ENCODE results near the gene MED13. TPM values are rescaled to one million over a fixed set of nuclear protein-coding genes. Genes with fewer than 3 reads are reported as not detected.

Gene MED13
- total and polyA plus RNA-seq, 8 donors: 4.9 to 193 (median 45.0) TPM

DNA sequence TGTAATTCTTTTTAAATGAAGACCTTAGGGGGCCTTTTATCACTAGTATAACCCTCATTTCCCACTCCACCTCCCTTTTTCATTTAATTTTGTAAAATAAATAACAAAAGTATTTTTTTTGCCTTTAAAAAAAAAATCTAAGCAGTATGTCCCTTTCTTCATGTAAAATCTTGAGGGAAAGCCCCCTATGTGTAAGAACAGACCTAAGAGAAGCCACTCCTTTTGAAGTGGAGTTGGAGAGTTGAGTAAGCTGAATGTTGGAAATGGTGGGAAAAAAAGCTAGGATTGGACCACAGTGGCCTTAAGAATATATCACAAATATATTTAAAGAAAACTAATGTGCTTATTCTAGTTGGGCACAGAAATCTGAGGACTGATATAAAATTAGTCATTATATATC lies 92.8 kb downstream of the MED13 start:
- no peak for DNase-seq
- H3K4me1 ChIP-seq: peaks cover 0 to 5% (median 0%) of the 10 kb centered on the region in 4 donors
- no peaks in the 10 kb centered on the region for H3K27me3 ChIP-seq
- H3K27ac ChIP-seq: no peak overlapping the region
- intact Hi-C loops (cut with DNase I; ENCODE audit: low total_unique reads): no loop called here
- no peaks in the 10 kb centered on the region for H3K9me3 ChIP-seq
- H3K36me3 ChIP-seq: peaks cover 11 to 90% (median 84%) of the 10 kb centered on the region in 4 donors
- no peak for TF ChIP-seq POLR2AphosphoS5 (IDR thresholded peaks at IDR 0.05)
- TF ChIP-seq, protein P1, sequence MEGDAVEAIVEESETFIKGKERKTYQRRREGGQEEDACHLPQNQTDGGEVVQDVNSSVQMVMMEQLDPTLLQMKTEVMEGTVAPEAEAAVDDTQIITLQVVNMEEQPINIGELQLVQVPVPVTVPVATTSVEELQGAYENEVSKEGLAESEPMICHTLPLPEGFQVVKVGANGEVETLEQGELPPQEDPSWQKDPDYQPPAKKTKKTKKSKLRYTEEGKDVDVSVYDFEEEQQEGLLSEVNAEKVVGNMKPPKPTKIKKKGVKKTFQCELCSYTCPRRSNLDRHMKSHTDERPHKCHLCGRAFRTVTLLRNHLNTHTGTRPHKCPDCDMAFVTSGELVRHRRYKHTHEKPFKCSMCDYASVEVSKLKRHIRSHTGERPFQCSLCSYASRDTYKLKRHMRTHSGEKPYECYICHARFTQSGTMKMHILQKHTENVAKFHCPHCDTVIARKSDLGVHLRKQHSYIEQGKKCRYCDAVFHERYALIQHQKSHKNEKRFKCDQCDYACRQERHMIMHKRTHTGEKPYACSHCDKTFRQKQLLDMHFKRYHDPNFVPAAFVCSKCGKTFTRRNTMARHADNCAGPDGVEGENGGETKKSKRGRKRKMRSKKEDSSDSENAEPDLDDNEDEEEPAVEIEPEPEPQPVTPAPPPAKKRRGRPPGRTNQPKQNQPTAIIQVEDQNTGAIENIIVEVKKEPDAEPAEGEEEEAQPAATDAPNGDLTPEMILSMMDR (IDR thresholded peaks at IDR 0.05): no peak
- TF ChIP-seq POLR2A (IDR thresholded peaks at IDR 0.05): no peak
- TF ChIP-seq EP300 (IDR thresholded peaks at IDR 0.05): no peak
- H3K4me3 ChIP-seq: no peak overlapping the region

DNA sequence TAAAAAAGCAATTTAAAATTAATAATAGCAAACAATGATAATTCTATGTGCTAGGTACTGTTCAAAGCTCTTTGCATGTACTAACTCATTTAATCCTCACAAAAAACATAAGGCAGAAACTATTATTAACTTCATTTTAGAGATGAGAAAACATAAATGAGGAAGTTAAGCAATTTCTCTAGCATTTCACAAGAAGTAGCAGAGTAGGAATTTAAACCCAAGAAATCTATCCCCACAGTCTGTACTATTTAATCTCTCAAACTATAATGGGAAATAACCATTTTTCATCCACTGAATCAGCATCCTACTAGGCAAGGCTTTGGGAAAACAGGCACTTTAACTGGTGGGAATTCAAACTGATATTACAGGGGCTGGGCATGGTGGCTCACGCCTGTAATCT lies 95.0 kb downstream of the MED13 start:
- WGBS, 5 donors: 88 to 100% (median 94%) methylated on average over 1 of the region's 1 CpG
- TF ChIP-seq EP300 (IDR thresholded peaks at IDR 0.05) (no peak), POLR2AphosphoS5 (IDR thresholded peaks at IDR 0.05) (no peak), POLR2A (IDR thresholded peaks at IDR 0.05) (no peak)
- TF ChIP-seq, protein P1 (IDR thresholded peaks at IDR 0.05): no peak
- Histone ChIP-seq H3K27me3 (no peaks in the 10 kb centered on the region), H3K4me1 (peaks cover 0 to 5% (median 0%) of the 10 kb centered on the region in 4 donors), H3K4me3 (no peak overlapping the region), H3K36me3 (peaks cover 12 to 92% (median 86%) of the 10 kb centered on the region in 4 donors), H3K9me3 (no peaks in the 10 kb centered on the region), H3K27ac (no peak overlapping the region)
- intact Hi-C loops (cut with DNase I; ENCODE audit: low total_unique reads): no loop called here
- no peak for DNase-seq

GRCh38 chr17:61968757-61969156 lies 96.3 kb downstream of the MED13 start:
- Histone ChIP-seq H3K4me1 (peaks cover 0 to 3% (median 0%) of the 10 kb centered on the region in 4 donors), H3K4me3 (no peak overlapping the region), H3K27ac (no peak overlapping the region), H3K27me3 (no peaks in the 10 kb centered on the region), H3K36me3 (peaks cover 24 to 96% (median 93%) of the 10 kb centered on the region in 4 donors), H3K9me3 (no peaks in the 10 kb centered on the region)
- TF ChIP-seq EP300 (IDR thresholded peaks at IDR 0.05): no peak
- TF ChIP-seq POLR2A (IDR thresholded peaks at IDR 0.05): no peak
- TF ChIP-seq, protein P1 (IDR thresholded peaks at IDR 0.05): no peak
- no peak for TF ChIP-seq POLR2AphosphoS5 (IDR thresholded peaks at IDR 0.05)
- DNase-seq: no peak
- intact Hi-C loops (cut with DNase I; ENCODE audit: low total_unique reads): no loop called here
- 92 to 98% (median 96%) methylated on average over 5 of the region's 5 CpGs for WGBS, 5 donors

DNA sequence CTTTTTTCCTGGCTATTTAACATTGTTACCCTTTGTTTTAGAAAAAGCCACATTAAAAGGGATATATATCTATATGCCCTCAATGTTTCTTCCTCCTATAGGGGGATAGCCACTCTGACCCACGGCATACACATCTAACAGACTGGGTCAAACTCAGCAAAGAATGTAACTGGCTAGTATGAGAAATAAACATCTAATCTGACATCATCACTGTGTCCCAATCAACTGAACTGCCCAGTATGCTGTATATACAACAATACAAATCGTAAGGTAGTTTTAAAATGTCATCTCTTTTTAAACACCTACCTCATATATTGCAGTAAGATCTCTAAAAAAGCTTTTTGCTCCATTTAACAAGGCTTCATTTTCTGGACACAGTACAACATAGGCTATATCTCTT lies 97.3 kb downstream of the MED13 start:
- H3K4me1 ChIP-seq: no peaks in the 10 kb centered on the region
- H3K9me3 ChIP-seq: no peaks in the 10 kb centered on the region
- WGBS, 5 donors: 80 to 94% (median 88%) methylated on average over 2 of the region's 2 CpGs
- H3K27me3 ChIP-seq: no peaks in the 10 kb centered on the region
- DNase-seq: no peak
- TF ChIP-seq, protein P1 (IDR thresholded peaks at IDR 0.05): no peak
- no peak for TF ChIP-seq POLR2AphosphoS5 (IDR thresholded peaks at IDR 0.05)
- TF ChIP-seq EP300 (IDR thresholded peaks at IDR 0.05): no peak
- no peak for TF ChIP-seq POLR2A (IDR thresholded peaks at IDR 0.05)
- intact Hi-C loops (cut with DNase I; ENCODE audit: low total_unique reads): no loop called here
- peaks cover 32 to 100% (median 96%) of the 10 kb centered on the region in 4 donors for H3K36me3 ChIP-seq
- no peak overlapping the region for H3K27ac ChIP-seq
- no peak overlapping the region for H3K4me3 ChIP-seq

All from stomach (tissue), 9 donors.